ENCODE measurements around the gene ARPC5.
"Not testable (repeated sequence)": the region's sequence is repeated elsewhere in the genome, so short reads cannot be mapped to it uniquely, and the experiment has no call there.

Gene ARPC5

DNA sequence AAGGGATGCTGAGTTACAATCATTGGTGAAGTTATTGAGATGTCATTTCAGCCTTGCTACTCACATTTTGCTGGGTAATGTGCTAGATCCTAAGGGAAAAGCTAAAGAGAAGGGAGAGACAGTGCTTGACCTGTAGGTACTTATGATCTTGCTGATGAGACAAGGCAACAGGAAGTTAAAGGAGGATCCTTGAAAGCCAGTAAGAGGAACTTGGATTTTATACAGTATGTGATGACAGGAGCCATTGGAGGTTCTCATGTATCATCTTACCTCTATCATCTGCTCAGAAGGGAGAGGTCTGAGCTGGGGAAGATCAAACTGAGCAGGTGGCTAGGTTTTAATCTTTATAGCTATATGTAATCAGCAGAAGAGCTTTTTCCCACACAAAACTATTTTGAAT is 11.2 kb upstream of the ARPC5 start:
- DNase-seq (ENCODE audit: low read depth) = no peak

GRCh38 chr1:183645531-183645930 is 9.9 kb upstream of the ARPC5 start:
- DNase-seq (ENCODE audit: low read depth) = no peak

GRCh38 chr1:183642166-183642565 is 6.6 kb upstream of the ARPC5 start:
- no peak for DNase-seq (ENCODE audit: low read depth)

DNA sequence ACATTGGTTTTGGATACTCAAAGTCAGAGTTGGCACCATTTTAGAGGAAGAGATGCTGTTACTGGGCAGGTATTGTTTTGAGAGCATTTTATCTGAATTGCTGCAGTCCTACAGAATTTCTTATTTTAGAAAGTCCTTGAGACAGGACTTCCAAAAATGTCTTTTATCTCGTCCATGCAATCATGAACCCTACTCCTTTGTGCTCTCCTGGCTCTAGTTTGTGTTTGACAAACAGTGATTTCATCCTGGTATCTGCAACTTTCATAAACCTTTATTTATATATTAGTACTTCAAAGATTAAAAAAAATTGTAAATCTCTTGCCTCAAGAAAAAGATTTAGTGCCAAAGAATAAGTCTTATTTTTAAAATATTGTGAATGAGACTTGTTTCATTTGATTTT is 4.6 kb upstream of the ARPC5 start:
- DNase-seq (ENCODE audit: low read depth) = no peak

GRCh38 chr1:183638649-183639387 is 3.2 kb upstream of the ARPC5 start:
- no peak for DNase-seq (ENCODE audit: low read depth)

DNA sequence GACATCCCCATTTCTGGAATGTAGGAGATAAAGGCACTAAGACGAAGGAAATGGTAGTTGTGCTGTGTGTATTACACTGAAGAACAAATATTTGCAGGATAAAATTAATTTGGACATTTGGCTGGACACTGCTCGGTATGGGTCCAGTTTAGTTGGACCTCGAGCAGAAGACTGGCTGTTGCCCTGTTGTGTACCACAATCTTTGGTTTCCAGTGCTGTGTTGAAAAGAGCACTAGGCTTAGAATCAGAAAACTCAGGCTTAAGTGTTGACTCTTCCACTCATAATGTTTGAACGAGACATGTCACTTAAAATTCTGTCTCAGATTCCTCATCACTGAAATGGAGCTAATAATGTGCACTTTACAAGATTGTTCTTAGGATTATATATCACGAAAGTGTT is 1.2 kb upstream of the ARPC5 start:
- DNase-seq (ENCODE audit: low read depth) = no peak

- DNase-seq (ENCODE audit: low read depth) = no peak
These were observed 725 bp upstream of the ARPC5 start for GRCh38 chr1:183636334-183636682.

- DNase-seq (ENCODE audit: low read depth) = no peak
These were observed 431 bp downstream of the ARPC5 start for GRCh38 chr1:183635099-183635605.

GRCh38 chr1:183634429-183635065 is 1.0 kb downstream of the ARPC5 start:
- DNase-seq (ENCODE audit: low read depth) = no peak

DNA sequence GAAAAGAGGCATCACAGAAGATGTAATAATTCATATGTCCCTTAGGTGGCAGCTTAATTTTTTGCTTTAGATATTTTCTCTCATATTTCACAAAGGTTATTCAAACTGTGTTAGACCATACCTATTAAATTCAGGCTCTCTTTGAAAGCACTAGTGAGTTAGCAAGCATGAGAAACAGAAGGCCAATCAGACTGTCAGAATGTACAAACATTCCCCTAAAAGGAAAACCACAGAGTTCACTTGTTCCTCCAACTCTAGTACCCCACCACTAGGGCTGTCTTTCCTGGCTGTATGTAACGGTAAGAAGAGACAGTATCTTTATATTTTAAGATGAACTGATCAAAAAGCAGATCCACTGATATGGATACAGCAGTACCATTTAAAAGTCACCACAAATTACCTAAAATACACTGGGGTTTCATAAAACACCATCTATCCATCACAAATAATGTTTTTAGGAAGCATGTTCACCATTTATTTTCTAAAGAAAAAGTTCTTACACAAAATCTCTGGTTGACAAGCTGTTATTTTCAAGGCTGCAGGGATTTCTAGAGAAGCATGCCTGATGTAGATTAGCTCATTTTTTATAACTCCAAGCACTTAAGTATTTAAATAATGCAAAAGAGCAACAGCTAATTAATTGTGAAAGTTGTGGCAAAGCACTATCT is 1.8 kb downstream of the ARPC5 start:
- peak; percentile 83 for DNase-seq (ENCODE audit: low read depth)

- no peak for DNase-seq (ENCODE audit: low read depth)
These were observed 2.6 kb downstream of the ARPC5 start for GRCh38 chr1:183632964-183633363.

DNA sequence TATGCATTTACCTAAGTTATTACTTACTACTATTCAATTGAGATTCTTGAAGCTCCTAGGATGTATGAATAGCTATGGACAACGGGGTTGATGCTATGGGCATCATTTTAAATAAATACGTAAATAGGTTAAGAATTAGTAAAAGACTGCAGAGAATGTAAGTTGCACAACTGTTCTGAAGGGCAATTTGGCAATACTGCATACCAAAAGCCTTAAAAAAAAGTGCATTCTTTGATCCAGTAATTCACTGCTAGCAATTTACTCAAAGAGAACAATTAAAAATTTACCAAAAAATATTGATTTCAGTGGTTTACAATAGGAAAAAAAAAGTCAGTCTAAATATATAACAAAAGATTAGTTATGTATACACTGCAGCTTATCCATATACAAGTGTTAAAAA is 3.5 kb downstream of the ARPC5 start:
- no peak for DNase-seq (ENCODE audit: low read depth)

GRCh38 chr1:183630748-183631147 is 4.8 kb downstream of the ARPC5 start:
- DNase-seq (ENCODE audit: low read depth) = no peak

GRCh38 chr1:183628537-183628936 is 7.0 kb downstream of the ARPC5 start:
- no peak for DNase-seq (ENCODE audit: low read depth)

DNA sequence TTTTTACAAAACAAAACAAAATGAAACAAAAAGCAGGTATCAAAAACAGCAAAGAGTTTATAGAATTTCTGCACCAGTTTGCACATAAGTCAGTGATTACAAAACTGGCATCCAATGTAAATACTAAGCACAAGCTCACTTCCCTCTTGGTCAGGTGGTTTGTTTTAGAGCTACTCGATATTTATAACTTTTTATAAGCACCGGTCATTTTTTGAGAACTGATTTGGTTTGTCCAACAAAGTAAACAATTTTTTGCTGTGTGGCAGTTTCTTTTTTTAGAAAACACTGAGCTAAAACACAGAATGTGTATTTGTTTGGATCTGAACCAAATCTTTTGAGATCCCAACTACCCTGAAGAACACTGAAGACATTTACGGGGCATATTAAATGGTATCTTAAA is 9.3 kb downstream of the ARPC5 start:
- not testable (repeated sequence) for DNase-seq (ENCODE audit: low read depth)

- DNase-seq (ENCODE audit: low read depth) = no peak
These were observed 12.4 kb downstream of the ARPC5 start for GRCh38 chr1:183622884-183623785.

- DNase-seq (ENCODE audit: low read depth) = no peak
These were observed 13.6 kb downstream of the ARPC5 start for GRCh38 chr1:183622013-183622412.

GRCh38 chr1:183620311-183620710 is 15.3 kb downstream of the ARPC5 start:
- no peak for DNase-seq (ENCODE audit: low read depth)

- no peak for DNase-seq (ENCODE audit: low read depth)
These were observed 15.8 kb downstream of the ARPC5 start for GRCh38 chr1:183619781-183620180.

GRCh38 chr1:183618202-183618601 is 17.4 kb downstream of the ARPC5 start:
- DNase-seq (ENCODE audit: low read depth) = not testable (repeated sequence)

- not testable (repeated sequence) for DNase-seq (ENCODE audit: low read depth)
These were observed 22.6 kb downstream of the ARPC5 start for GRCh38 chr1:183612975-183613374.

- no peak for DNase-seq (ENCODE audit: low read depth)
These were observed 23.2 kb downstream of the ARPC5 start for GRCh38 chr1:183612407-183612806.
